Myocyte (in vitro differentiated cells): ENCODE measurements around the gene NOBOX. TPM values are rescaled to one million over a fixed set of nuclear protein-coding genes. Genes with fewer than 3 reads are reported as not detected.

Experiments
- total RNA-seq: library from RNA; depleted of rRNA; stranded (reverse); fragments of >200 nt; gene quantifications from 2 replicates; pipeline ENCODE4 v1.2.3, GENCODE V29; 2014

NOBOX gene
- total RNA-seq, 1 donor from 2014 or later = not detected

Other genes with a start within 250 kb of the NOBOX start
- gene CTAGE4, start 220.2 kb downstream of the NOBOX start, total RNA-seq = not detected in 2 replicates
- 0.21 TPM in 2 replicates for gene ARHGEF35, start 207.9 kb downstream of the NOBOX start, total RNA-seq
- not detected in 2 replicates for gene OR2A42, start 164.1 kb downstream of the NOBOX start, total RNA-seq
- gene OR2A7, start 138.9 kb downstream of the NOBOX start, total RNA-seq = not detected in 2 replicates
- gene CTAGE8, start 134.4 kb downstream of the NOBOX start, total RNA-seq = not detected in 2 replicates
- gene OR2A1, start 91.3 kb downstream of the NOBOX start, total RNA-seq = not detected in 2 replicates
- gene ARHGEF5, start 48.3 kb downstream of the NOBOX start, total RNA-seq = 0.70 and 0.78 TPM in 2 replicates